DMS79 (cell line): Measurements from ENCODE around the gene ATG2A.

Source experiments
- DNase-seq: peaks from one replicate; lab custom pipeline; 2025; lab: John Stamatoyannopoulos, UW

ATG2A gene

DNA sequence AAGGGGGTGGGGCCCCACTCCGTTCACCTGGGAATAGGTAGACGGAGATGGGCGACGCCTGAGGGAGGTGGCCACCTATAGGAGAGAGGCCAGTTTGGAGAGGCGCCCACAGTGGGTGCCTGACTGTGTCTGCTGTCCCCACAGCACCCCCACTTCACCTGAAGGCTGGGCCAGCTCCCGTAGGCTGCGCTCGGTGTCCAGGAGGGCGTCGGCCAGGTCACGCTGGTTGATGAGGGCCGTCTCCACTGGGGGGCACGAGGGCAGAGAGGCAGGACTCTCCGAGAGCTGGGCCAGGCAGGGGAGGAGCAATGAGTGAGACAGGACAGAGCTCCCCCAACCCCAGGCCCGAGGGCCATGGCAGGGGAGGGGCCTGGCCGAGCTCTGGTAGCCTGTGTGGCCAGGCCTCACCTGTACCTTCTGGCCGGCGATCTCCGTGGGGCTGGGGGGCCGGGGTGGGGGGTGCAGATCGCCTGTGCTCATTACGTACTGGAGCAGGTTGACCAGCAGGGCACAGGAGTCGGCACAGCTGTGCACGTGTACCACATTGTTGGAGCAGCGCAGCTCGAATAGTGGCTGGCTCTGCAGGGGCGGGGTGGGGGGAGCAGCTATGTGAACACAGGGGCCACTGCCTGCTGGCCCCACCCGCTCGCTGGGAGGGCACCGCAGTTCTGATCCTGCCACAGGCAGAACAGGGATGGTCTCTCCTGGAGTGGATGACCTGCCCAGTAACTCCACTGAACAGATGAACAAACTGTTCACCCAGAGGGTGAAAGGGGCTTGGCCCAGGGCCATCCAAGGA lies 14.7 kb downstream of the ATG2A start:
- no peak for DNase-seq

DNA sequence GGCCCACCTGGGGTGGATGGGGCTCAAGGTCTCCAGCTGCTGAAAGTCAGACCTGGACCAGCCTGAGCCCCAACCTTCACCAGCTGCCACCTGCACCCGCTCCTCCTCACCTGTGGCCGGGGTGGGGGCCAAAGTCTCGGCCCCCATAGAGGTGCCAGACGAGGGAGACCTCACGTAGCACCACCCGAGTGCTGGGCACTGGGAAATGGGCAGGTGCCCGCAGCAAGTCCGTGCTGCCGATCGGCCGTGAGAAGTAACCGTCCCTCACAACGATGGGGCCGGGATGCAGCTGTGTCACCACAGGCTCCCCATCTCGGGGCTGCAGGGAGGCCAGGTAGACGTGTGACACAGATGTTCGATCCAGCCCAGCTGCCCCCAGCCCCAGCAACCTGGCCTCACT lies 16.2 kb downstream of the ATG2A start:
- DNase-seq = no peak

DNA sequence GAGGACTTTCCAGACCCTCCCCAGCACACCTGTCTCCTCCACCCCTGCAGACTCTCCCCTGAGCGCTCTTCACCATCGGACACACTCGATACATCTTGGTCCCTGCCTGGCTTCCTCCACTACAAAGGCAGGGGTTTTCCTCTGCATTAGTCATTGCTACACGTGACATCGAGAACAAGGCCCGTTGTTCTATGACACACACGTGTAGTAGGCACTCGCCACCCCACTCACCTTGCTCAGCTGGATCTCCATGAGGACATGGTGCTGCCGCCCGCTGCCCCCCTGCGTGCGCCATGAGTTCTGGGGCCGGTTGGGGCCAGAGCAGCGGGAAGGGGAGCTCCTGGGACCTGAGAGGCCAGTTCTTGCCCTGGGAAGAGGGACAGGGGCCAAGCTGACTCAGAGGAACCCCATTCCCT lies 16.7 kb downstream of the ATG2A start:
- DNase-seq = no peak

DNA sequence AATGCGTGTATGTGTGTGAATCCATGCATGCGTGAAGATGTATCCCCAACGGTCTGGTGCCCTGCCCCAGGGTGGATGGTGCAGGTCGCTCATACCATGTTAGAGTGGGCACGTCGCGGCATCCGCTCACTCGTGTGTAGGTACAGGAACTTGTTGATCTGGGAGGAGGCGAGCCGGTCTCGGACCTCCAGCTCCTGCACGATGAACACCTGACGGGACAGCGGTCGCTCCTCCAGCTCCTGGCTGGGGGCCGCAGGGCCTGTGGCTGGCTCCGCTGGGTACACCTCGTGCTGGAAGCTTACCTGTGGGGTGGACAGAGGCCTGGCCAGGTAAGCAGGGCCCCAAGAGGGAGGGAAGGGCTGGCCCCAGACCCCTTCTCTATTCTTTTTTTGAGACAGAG lies 18.5 kb downstream of the ATG2A start:
- DNase-seq = no peak

DNA sequence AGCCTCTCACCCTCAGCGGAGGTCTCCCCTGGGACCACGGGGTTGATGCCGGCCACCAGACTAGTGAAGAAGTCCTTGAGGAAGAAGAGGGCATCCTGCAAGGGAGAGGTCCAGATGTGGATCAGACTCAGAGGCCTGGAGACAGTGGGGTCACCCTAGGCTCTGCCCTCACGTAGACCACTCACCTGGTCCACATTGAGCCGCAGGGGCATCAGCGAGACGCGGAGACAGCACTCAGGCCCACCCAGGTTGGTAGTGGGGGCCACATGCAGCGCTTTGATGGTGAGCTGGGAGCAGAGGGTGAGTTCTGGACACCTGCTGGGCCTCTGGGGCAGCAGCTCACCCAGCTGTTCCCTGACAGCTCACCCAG lies 18.9 kb downstream of the ATG2A start:
- no peak for DNase-seq

DNA sequence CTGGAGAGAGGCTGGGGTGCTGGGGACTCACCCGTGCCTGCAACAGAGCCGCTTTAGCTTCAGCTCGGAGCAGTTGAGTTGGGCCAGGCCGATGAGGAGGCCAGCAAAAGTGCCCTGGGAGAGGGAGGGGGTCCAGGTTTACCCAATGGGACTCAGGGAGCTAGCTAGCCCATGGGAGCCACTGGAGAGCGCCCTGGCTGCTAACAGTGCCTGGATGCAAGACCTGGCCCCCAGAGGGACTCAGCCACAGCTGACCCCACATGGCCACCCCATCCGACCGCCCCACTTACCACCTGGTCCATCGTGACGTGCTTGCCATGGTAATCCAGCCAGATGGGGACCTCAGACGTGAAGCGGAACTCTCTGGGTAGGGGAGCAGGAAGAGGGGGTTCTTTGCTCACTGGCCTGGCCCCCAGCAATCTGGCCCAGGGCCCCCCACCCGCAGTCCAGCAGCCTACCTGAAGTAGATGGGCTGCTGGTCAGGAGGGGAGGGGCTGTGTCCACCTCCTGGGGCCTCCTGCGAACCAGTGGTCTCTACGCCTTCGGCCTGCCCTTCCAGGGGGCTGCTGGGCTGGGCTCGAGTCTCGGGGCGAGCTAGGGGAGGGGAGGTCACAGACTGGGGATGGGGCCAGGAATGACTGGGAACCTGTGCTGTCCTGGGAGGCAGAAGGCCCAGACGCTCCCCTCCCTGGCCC lies 19.5 kb downstream of the ATG2A start:
- no peak for DNase-seq

DNA sequence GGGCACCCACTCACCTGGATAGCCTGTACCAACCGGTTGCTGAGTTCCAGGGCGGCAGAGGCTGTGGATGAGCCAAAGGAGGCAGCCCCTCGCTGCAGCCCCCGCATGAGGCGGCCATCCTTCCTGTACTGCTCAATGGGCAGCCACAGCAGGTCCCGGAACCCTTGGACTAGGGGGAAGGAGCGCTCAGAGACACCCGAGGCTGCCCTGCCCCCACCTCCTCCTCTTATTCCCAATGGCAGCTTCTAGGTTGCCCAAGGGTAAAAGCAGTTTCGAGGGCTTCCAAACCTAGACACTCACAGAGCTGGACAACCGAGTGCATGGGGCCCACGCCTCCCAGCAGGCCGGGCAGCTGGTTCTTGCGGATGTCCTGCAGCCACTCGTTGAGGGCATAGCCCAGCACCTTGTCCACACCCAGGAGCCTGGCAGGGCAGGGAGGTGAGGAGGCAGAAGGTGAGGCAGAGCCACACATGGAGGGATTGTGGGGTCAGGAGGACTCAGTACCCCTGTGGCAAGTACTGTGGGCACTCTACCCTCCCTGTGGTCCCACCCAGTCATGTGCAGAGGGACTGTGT lies 20.5 kb downstream of the ATG2A start:
- DNase-seq = no peak

DNA sequence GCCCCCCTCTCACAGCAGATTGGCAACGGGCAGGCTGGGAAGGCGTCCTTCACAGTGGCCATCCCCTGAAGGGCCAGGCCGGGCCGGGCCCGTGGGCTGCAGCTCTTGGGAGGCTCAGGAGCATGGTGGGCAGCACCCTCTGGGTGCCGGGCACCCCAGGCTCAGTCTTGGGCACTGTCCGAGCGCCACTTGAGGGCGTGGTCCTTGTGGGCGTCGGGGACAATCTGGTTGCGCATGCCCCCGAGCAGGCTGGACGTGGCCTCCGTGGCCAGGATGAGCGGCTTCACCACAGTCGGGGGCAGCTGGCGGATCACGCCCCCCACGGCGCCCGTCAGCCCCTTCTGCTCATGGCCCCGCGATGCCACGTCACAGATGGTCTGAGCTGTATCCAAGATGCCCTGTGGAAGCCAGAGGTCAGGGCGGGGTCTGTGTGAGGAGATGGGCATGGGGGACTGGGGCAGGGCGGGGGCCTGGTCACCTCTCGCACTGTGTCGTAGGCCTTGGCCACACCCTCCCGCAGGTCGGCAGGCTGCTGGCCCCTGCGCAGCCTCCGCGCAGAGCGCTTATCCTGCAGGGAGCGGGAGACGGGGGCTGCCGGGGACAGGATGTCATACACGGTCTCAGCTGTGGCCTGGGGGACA lies 22.1 kb downstream of the ATG2A start:
- DNase-seq = no peak

DNA sequence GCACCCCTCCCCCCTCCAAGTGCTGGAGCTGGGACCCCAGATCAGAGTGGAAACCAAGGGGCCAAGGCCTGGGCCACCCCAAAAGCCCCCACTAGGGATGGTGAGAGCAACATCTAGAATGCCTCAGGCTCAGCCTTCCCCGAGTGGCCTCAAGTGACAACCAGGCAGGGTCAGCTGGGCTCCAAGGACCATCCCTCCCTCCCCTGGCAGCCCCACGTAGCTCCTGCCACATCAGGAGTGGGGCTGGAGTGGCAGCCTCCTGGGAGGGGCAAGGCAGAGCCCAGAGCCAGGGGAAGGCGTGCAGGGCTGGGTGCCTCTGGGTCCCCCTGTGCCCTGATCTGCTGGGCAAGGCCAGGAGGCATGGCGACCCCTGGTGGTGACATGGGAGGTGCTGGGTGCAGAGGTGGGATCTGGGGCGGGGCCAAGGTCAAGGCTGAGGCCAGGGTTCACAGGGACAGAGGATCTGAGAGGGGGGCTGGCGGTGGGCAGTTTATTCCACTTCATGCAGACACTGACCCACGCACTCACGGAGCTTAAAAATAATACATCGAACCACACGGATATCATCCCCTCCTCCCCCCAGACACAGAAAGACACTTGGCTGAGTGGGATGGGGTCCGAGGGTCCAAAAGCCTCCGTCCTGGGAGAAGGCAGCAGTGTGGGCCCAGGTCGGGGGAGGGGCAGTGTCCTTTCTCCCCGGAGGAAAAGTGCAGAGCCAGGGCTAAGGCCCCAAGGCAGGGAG lies 22.8 kb downstream of the ATG2A start:
- DNase-seq = peak; percentile 12

DNA sequence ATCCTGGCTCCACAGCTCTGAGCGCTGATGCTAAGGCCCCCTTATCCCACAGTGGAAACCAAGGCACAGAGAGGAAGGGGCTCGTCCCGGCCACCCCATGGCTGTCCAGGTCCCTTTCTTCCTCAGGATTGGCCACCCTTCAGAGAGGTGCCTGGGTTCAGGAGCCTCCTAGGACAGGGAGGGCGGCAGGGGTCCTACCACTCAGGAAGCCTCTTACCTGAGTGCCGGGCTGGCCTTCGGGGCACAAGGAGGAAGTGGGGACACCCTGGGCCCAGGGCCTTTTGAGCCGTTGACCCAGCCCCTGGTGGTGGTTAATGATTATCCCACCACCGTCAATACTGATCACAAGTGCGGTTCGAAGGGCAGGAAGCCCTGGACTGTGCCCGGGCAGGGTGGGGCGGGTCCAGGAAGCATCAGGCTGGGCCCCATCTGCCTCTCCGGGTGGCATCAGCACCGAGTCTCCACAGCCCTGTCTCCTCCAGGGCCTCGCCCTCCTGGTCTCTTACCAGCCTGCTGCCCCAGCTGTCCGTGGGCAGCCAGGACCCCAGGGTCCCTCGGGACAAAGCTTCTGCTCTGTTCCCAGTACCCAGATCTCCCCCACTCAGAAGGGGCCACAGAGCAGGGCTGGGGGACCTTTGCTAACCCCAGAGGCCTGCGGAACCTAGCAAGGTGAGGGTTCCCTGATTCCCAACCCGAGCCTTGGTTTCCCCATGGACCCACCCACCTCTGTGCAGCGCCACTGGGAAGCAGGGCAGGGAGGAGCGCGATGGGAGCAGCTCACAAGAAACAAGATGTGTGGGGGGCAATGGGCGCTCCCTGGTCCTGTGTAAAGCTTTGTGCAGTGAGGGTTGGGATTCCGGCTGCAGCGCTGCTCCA lies 23.6 kb downstream of the ATG2A start:
- no peak for DNase-seq

DNA sequence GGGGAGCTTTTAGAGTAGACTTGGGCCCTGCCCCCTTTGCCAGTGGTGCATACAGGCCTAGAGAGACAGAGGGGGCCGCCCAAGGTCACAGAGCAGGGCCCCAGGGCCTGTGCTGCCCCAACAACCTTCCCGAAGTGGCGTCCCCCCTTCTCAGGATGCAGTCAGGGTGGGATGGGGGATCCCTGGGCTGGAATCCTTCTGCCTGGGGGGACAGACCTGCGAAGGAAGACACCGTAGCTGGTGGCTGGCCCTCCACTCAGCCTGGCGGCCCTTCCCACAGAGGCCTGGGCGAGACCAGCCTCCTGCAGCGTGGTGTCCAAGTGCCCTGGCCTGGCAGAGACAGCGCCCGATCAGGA lies 24.2 kb downstream of the ATG2A start:
- DNase-seq = no peak

DNA sequence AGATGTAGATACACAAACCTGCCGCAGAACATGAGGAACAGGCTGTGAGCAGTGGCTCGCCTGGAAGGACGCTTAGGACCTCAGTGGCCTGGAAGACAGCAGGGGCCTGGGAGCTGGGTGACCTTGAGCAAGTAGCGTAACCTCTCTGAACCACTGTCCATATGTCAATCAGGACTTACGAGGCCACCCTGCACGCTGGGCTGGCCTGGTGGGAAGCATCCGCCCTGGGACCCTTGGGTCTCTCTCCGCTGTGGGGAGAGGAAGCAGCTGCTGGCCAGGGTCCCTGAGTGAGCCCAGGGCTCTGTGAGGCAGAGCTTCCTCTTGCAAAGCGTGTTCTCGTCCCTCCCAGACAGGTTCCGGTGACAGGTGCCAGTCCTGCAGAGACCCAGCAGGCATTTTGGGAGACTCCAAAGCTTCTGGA lies 24.6 kb downstream of the ATG2A start:
- DNase-seq = no peak

DNA sequence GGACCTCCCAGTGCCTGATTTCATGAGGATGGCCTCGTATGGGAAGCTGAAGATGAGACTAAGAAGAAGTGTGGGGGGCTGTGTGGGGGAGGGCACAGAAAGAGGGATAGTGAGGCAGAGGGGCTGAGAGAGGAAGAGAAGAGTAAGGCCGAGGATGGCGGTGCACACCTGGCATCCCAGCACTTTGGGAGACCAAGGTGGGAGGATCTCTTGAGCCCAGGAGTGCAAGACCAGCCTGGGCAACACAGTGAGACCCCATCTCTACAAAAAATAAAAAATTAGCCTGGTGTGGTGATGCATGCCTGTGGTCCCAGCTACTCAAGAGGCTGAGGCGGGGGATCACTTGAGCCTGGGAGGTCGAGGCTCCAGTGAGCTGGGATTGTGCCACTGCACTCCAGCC lies 25.1 kb downstream of the ATG2A start:
- DNase-seq = no peak

DNA sequence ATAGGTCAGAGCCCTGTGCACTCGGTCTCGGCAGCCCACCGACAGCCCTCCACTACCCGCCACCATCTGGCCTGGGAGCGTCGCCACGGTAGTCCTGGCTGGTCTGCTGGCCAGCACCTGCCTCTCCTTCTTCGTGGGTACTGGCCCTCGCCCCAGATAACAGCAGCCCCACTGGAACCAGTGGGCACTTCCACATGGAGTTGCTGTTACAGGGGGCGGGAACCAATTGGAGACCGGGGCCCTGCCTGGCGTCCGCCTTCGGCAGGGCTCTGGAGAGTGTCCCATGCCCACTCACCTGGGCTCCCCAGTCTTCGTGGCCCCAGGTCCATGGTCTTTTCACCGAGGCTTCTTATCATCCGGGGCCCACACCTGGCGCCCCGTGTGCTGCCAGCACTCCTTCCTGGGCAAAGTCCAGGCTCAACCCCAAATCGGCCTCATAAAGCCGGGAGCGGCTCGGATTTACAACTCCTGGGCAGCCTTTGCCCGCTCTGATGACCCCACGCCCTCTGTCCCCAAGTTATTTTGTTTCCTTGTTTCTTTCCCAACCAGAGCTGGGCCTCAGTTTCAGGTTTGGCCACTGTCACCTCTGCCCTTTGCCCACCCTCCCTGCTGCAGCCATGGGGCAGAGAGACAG lies 25.7 kb downstream of the ATG2A start:
- no peak for DNase-seq

DNA sequence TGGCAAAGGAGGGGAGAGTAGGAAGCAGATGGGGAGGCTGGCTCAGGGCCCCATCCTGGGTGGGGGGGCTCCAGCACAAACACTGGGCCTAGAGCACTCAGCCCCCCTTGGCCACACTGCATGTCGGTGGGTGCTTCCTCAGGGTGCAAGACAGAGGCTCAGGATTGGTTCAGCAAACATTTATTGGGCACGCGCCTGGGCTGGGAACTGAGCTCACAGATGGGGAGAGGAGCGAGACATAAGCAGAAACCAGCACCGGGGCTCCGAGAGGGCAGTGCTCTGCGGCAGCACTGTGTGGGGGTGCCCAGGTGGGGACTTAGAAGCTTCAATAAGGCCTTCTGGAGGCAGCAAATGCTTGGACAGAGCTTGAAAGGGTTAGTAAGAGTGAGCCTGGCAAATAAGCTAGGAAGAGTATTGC lies 26.5 kb downstream of the ATG2A start:
- no peak for DNase-seq

DNA sequence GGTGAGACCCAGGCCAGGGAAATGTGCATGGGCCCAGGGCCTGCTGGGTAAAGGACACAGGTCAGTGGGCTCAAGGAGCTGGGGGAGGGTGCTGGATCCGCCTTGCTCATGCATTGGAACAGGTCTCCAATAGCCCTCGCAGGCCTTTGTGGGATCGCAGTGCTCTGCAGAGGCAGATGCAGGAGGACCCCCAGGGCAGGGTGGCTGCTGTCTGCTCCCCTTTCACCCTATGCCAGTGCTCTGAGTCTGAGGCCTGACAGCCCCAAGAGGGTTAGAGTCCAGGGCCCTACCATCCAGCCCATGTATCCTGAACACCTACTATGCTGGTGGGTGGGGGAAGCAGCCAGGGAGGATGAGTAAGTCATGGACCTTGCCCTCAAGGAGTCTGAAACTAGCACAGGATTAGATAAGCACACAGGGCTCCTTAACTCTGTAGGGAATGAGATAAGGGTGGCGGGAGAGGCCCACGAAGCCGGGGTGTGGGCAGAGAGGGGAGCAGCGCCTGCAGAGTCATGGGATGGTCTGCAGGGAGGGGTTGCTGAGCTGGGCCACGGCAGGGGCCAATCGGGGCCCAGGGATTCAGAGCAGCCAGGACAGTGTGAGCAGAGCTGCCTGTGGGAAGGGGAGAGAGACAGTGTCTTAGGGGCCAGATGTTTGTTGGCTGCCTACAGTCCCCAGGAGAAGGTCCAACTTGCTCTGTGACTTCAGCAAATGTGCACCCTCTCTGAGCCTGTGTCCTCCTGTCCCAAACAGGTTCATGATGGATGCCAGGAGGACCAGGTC lies 28.1 kb downstream of the ATG2A start:
- DNase-seq = no peak

DNA sequence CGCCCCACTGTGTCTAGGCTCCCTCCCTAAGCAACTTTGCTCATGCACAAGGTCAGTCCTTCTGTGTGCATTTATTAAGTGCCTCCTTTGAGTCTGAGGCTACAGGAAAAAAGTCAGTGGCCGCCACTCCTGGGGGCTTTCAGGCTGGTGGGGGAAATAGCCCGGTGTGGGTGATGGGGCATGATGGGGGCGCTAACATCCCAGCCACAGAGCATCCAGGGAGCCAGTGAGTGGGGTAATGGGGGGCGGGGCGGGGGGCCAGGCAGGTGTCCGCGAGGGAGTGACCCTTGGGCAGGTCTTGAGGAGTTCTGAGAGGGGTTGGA lies 28.6 kb downstream of the ATG2A start:
- DNase-seq = no peak

DNA sequence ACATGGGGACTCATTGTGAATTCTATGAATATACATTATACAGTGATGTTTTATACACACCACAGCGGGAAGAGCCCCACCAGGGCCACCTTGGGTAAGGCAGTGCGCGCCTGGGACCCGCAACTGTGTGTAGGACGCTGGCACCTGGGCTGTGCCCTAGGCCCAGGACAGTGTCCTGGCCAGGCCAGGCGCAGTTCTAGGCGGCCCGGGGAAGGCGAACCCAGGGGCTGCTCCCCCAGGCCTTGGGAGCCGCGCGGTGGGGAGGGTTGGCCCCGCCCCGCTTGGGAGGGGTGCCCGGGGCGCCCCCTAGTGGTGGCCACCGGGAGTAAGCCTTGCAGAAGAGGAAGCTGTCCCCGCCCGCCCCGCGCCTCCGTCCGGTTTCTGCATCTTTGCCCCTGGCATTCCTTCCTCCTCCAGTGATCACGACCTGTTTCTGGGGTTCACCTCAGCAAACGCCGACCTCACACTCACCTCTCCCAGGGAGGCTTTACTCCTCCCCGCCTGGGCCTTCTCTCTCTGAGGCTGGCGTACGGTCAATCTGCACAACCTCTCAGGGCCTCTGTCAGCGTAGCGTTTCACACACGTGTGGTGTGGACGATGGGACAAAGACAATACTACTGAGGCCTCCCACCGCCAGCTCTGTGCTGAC lies 29.1 kb downstream of the ATG2A start:
- no peak for DNase-seq

DNA sequence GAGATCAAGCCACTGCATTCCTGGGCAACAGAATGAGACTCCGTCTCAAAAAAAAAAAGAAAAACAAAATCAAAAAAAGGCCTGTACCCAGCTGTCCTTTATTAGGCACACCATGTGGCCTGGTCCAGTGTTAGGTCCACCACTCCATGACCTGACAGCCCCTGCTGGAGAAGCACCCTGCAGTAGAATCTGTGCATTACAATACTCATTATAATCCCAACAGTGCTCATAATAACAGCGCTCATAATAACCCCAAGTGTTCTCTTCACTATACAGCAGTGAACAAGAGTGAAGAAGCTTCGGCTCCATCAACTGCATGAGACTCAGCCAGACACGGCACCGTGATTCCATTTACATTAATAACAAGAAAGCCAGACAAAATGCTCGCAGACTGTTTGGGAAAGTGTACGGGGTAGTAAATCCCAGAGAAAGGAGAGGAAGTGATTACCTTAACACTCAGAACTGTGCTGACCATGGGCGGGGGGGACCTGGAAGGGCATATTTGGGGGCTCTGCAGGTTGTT lies 29.7 kb downstream of the ATG2A start:
- no peak for DNase-seq
